HG03103 (cell line): ENCODE data around the gene EXOC5.

Source experiments
- ATAC-seq: cut with Tn5 transposase; IDR thresholded peaks from one replicate; pipeline ENCODE4 v1.9.1; 2021; ENCODE audit warnings: low read depth; ENCODE audit not compliant: unreplicated experiment

The EXOC5 gene, protein sequence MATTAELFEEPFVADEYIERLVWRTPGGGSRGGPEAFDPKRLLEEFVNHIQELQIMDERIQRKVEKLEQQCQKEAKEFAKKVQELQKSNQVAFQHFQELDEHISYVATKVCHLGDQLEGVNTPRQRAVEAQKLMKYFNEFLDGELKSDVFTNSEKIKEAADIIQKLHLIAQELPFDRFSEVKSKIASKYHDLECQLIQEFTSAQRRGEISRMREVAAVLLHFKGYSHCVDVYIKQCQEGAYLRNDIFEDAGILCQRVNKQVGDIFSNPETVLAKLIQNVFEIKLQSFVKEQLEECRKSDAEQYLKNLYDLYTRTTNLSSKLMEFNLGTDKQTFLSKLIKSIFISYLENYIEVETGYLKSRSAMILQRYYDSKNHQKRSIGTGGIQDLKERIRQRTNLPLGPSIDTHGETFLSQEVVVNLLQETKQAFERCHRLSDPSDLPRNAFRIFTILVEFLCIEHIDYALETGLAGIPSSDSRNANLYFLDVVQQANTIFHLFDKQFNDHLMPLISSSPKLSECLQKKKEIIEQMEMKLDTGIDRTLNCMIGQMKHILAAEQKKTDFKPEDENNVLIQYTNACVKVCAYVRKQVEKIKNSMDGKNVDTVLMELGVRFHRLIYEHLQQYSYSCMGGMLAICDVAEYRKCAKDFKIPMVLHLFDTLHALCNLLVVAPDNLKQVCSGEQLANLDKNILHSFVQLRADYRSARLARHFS

DNA sequence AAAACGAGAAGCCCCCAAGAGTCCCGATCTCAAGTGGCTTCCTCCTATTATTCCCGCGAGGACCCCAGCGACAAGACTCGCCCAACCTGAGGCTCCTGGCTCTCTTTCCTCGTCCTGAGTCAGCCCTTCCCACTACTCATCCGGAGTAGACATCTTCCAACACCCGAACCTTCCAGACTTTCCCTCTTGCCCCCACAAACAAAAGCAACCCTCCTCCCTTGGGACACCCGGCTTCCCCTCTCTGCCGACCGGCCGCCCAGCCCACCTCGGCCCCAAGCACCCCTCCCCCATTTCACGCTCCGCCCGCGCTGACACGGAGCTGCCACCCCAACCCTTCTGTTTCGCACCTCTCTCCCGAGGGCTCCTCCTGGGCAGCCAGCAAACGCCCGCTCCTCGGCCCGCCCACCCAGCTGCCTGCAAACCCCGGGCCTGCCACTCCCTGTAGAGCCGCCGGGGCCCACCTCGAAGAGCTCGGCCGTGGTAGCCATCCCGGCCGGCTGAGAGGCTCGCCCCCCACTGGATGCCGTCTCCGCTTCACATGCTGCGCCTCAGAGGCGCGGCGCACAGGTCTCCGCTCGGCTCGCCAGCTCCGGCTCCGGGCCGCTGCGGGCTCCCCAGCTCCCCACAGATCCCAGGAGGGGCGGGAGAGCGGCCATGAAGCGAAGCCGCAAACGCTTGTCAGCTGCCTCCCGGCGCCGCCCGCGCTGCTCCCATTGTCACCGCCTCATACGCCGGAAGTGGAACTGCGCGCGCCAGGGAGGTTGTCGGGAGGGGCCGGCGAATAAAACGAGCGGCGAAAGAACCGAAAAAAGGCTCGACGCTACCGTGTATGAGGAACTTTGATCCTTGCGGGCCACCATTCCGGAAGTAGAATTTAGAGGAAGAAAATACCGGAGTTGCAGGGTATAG is at the start of gene EXOC5, which contains the start of gene AP5M1:
EXOC5 (minus strand) TSS at position 745 of the 909 bp plus-strand sequence; CDS start at position 488, 257 bp downstream.
AP5M1 (plus strand) TSS at position 811 of the 909 bp plus-strand sequence. CDS start 344 bp downstream, outside the sequence.
- ATAC-seq: peak; percentile 81

DNA sequence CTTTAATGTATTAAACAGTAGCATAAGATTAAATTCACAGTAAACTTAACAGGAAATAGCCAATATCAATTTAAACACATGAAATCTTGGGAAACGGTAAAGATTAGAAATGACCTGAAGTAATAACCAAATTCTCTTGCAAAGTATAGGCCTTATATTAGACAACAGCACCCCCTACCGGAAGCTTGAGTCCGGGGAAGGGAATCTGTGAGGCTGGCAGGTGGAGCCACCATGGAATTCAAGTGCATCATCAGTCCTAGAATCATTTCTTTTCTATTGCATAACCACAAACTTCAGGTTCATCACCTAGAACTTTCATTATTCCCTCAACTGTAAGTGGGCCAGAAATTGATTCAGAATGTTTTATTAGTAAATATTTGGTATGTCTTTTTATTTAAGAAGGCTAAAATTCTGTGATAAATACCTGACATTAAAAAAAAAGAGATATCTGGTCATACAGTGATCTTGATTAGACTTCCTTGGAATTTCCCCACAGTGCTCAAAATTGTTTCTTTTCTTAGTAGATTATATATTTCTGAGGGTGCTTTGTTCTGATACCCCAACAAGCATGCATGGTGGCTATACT is 48.6 kb upstream of the EXOC5 start:
- ATAC-seq: peak; percentile 58

DNA sequence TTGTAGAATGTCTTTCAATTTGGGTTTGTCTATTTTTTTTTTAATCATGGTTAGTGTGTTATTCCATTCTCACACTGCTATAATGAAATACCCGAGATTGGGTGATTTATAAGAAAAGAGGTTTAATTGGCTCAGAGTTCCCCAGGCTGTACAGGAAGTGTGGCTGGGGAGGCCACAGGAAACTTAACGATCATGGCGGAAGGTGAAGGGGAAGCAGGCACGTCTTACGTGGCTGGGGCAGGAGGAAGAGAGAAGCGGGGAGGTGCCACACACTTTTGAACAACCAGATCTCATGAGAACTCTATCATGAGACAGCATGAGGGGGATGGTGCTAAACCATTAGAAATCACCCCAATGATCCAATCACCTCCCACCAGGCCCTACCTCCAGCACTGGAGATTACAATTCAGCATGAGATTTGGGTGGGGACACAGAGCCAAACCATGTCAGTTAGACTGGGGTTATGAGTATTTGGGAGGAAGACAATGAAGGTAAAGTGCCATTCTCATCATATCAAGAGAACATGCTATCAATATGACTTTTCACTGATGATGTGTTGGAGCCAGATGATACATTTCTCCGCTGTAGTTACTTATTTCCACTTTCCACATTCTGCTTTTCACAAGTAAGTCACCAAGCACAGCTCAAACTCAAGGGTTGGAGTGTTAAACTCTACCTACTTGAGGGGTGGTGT is 45.8 kb upstream of the EXOC5 start:
- ATAC-seq: no peak

DNA sequence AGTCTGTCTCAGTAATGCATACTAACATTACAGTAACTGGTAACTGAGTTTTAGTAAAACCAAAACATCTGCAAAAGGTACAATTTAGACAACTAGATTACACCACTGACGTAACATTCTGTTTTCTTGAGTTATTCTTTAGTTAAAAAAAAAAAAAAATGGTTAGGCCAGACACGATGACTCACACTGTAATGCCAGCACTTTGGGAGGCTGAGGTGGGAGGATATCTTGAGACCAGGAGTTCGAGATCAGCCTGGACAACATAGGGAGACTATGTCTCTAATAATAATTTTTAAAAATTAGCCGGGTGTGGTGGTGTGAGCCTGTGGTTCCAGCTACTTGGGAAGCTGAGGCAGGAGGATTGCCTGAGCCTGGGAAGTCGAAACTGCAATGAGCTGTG is 34.2 kb upstream of the EXOC5 start:
- ATAC-seq: no peak

DNA sequence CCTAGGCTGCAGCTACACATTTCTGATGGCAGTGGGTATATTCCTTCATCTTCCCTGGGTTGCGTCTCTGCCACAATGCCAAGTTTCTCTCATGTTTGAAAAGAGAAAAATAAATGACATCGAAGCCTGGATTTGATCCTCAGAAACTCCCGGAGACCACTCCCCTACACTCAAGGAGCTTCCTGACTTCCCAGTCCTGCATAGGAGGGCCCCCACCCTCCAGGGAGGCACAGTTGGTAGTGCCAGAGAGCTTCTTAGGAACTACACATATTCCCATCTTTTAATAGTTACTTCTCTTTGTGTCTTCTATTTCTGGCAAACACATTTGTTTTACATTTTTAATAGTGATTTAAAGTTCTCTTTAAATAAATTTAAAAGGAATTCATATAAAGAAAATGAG is 30.8 kb upstream of the EXOC5 start:
- no peak for ATAC-seq

DNA sequence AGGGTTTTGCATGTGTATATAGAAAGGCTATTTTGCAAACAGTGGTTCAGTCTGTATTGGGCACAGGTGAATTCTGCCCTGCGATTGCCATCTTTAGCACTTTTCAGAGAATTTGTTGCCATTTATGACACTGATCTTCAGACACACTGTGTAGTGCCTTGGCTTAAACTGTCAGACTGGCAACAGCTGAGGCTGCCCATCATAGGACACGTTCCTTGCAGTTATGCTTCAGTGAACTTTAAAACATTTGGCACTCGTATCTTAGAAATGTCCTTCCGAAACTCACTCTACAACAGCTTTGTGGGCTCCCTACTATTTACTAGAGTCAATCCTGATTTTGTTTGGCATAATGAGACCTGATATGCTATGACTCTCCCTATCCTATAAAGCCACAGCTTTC is 29.1 kb upstream of the EXOC5 start:
- ATAC-seq: no peak

DNA sequence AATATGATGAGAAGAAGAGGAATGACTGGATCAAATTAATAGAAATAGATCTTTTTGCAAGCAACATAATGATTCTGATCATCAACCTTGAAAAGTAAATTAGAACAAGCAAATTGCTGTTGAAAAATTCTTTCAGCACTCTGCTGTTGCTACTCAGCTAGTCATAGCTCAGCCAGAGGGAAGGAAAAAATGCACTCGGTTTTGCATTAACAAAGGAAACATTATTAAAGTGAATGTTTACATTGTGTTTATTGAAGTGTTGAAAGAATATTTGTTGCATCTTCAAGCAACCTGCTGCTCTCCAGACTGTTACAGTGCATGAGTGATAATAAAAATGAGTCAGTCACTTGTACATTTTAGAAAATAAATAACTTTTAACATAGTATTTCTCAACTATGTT is 26.5 kb upstream of the EXOC5 start:
- ATAC-seq: no peak

DNA sequence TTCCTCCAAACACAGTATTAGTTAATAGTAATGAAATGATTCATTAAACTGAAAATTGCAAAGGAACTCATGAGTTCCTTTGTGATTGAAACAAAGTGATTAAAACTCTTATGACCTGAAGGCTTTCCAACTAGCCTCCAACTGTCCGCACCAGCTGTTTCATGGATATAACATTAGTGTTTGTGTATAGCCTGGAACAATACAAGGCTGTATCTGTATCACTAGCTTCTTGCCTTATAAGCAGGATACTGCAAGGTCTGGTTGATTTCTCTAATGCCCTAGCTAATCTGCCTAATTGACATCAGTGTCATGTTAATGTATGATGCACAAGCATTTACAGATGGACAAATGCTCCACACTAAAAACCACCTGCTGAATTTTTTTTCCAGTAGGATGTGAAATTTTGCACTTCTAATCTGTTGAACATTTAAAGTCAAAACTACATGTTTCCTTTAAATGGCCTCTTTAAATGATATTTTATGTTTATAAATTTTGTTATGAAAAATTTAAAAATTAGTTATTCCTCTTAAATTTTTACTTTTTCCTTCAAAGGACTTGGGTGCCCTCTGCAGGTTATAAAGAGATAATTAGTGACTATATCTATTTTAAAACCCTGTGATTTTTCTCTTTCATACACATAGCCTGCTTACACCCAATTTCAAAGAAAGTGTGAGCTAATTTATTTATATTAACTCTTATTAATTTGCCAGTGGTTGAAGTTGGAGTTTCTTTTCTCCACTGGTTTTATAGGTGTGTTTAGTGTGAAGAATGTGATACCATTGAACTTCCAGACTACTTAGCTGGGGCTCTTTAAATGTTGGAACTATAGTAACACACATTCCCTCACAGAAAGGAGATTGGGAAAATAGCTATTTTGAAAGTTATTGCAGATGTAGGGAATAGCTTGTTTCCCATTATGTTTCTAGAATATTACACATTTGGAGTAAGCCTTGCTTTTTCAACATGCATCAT is 25.4 kb upstream of the EXOC5 start:
- ATAC-seq: no peak

DNA sequence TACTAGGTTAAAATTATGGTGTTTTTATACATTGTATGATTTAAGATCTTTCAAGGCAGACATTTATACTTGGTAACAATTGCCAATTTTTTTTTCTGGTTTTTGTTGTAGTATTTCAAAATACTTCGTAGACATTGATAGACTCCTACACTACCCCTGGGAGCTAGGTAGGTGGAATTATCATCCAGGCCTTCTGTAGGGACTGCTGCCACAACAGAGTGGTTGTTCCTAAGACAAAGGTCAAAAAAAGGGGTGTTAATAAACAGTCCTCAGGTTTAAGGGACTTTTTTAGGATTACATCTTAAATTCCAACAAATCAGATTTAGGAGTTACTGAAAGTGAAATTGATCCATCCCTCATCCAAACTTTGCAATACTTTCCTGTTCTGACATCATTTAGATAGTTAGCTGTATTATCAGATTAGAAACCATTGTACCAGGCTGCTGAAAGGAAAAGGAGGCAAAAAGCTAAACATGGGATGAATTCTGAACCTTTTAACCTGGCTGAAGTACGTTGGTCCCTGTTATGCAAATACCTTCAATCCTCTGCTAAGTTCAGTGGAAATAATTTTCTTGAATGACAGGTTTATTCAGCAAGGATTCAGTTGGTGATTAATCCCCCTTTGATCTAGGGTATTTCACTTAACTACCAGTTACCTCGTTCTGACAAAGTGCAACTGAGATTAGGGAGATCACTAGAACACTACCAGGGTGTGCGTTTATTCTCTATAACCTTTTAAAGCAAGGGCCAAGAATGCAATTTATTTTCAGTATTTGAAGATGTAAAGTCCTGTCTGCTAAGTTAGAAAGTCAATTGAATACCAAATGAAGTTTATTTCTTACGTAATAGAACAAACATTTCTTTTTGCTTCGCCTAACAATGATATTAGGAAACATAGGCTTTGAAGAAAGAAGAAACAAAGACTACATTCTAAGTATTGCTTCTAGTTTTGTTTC is 23.3 kb upstream of the EXOC5 start:
- ATAC-seq: no peak

DNA sequence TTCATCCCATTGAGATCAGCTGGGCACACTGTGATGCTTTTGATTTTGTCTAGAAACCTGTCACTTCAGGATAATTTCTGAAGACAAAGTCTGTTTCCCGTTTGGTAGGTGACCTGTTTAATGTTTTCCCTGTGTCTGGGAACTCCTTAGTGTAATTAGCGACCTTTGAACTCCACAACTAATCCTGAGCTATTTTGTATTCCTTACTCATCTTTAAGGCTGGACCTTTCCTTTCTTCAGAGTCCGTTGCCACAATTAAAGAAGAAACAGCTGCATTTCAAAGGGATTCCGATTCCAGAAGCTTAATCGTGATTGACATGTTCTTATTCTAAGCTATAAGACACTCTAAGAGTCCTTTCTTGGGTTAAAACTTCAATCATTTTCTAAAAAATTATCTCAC is 22.0 kb upstream of the EXOC5 start:
- ATAC-seq: no peak

DNA sequence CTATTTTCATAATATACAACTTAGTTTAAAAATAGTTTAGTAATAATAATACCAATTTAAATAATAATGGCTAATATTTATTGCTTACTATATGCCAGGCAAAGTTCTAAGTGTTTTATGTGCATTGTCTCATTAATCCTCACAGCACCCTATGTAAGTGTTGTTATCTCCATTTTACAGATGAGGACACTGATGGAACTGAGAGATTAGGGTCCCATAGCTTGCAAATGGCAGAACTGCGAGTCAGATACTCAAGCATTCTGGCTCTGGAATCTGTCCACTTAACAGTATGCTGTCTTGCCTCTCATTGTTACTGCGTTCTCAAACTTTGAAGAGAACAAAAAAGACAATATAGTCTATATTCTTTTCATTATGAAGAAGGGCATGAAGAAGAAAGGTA is 19.0 kb upstream of the EXOC5 start:
- ATAC-seq: no peak

DNA sequence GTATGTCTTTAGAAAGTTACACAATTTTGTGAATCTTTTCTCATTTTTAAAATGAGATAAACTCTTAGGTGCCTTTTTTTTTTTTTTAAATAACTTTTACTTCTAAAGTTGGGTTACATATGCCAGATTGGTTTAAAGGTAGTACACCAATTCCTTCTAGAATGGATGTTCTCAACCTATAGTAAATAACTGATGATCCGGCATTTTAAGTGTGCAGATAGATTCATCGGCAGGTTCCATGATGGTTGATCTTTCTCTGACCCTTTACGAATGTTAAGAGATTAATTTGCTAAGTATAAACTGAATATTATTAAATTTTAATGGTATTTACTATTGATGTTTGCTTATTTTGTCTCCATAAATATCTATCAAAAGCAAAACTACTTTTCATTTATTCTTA is 8.4 kb upstream of the EXOC5 start:
- no peak for ATAC-seq

DNA sequence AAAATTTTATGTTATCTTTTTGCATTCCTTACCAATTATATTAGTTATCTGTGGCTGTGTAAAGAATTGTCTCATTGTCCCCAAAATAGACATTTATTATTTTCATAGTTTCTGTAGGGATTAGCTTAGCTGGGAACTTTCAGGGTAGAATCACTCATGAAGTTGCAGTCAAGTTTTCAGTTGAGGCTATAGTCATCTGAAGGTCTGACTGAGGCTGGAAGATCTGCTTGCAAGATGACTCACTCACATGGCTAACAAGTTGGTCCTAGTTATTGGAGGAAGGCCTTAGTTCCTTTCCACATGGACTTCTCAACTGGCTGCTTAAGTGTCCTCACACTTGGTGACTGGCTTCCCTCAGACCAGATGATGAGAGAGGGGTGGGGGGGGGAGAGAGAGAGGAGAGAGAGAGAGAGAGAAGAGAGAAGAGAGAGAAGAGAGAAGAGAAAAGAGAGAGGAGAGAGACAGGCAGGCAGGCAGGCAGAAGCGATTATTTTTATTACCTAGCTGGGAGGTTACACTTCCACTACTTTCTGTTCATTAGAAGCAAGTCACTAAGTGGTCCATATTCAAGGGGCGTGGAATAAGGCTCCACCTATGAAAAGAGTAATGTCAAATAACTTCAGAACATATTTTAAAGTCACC is 6.4 kb upstream of the EXOC5 start:
- no peak for ATAC-seq

DNA sequence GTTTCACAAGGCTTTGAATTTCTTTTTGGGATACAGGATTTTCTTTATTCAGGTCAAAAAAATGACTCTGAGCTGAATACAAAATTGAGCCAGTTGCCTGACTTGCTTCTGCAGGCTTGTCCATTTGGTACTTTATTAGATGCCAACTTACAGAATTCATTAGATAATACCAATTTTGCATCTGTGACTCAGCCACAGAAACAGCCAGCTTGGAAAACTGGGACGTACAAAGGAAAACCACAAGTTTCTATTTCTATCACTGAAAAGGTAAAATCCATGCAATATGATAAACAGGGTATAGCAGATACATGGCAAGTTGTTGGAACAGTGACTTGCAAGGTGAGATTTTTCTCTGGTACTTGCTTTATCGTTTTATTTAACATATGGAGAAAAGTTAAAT is 5.8 kb upstream of the EXOC5 start:
- ATAC-seq: no peak

DNA sequence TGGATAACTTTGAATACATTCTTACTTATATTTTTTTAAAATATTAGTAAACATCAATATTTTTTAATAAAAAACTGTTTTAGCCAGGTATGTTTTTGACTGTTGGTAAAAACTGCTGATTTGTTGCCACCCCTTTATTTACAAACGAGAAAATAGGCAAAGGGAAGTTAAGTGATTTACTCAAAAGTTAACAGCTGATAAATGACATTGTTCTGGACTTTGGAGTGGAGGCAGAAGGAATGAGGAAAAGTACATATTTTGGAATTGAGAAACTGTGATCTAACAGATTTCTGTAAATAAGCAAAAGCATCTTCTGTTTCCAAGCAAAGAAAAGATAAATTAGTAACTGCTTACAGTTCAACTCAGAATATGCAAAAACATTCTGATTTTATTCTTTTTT is 4.5 kb upstream of the EXOC5 start:
- no peak for ATAC-seq

DNA sequence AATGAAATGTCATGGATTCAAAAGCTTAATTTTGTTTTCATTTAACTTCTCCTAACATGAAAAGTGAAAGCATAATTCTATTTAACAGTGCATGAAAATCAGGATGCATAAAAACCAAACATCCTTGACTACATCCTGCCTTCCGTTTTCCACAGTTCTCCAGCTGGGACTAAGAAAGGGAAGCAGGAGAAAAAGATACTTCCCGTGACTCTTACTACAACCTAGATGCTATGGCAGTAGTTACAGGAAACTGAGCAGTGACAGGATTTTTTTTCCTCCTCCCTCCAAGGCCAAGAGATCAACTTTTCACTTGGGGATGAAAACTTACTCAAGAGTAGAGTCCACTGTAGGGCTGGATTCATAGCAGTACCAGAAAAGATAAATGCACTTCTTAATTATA is 2.6 kb downstream of the EXOC5 start:
- no peak for ATAC-seq

DNA sequence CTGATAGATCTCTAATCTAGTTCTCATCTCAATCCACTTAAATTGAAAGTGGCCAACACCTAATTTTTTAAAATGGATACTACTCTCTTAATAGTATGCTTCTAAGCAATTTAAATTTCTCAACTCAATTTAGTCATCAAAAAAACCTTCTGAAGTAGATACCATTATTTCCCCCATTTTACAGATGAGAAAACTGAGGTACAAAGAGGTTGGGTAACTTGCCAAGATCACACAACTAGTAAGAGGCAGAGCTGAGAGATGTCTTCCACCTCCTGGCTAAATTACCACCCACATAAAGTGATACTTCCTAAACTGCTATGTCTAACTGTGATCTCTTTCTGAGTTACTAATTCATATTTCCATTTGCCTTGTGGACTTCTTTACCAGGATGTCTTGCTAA is 6.6 kb downstream of the EXOC5 start:
- ATAC-seq: no peak
